Smooth muscle cell of the brain vasculature (primary cell): ENCODE measurements around the gene CAPNS1.
A peak's percentile ranks its signal among the peaks of the same experiment; 100 is the strongest.

Source experiments
- DNase-seq: peaks from one replicate; pipeline ENCODE4 v3.0.0-alpha.2; 2012; ENCODE audit warnings: low read depth, low spot score

The CAPNS1 gene

DNA sequence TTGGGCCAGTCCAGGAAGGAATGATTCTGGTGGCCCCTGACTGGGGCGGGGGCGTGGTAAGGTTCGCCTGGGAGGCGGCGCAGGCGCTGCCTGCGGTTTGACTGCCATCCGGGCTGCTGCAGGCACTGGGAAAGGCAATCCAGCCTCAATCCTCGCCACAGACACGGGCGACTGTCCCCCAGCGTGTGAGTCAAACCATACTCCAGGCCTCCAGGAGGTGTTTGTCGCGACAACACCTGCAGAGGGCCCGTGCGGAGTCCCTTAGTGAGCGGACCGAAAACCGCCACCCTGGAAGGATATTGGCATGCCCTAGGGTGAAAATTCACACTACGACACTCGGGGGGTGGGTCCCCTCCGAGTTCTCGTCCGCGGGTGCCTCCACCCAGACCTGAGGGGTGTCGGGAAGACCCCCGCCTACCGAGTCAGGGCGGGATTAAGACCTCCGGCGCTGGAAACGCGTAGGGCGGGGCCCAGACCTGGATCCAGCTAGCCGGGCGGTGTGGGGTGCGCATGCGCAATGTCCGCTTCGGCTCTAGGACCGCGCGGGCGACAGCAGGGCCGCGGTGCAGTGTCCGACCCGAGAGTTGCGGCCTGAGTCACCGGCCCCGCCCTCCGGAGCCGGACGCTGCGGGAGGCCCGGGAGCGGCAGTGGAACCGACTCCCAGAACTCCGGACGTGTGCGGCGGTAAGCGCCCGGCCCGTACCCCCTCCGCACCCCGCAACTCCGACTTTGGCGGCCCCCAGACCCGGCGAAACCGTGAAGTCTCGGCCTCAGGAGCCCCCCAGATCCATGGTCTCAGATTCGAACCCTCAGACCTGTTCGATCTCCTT lies at the start of gene CAPNS1:
Gene CAPNS1 (plus strand): TSS at position 594 of the 831 bp plus-strand sequence. CDS start 946 bp downstream, outside the sequence.
- DNase-seq: peak; percentile 90

DNA sequence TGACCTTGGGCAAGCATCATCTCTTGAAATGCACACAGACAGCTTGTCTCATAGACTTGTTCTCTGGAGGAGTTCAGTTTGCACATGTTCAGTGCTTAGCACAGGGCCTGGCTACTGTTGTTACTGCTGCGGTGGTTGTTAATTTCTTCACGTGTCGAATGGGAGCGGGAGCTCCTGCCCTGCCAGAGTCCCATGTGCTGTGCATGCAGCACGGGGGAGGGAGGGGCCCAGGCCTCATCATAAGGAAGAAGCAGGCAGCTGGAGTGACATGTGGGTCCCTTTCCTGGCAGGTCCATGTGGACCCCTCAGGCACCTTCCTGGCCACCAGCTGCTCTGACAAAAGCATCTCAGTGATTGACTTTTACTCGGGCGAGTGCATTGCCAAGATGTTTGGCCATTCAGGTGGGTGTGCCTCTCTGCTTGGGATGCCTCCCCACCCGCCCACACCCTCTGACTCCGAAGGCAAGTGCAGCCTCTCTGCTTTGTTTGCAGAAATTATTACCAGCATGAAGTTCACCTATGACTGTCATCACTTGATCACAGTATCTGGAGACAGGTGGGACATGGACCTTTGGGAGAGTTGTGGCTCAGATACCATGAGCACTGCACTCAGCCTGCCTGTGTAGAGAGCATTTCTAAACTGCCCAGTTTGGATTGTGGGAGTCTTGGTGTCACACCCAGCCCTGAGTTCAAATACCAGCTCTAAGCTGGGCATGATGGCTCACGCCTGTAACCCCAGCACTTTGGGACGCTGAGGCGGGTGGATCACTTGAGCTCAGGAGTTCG lies 48.8 kb upstream of the CAPNS1 start:
- DNase-seq: no peak

DNA sequence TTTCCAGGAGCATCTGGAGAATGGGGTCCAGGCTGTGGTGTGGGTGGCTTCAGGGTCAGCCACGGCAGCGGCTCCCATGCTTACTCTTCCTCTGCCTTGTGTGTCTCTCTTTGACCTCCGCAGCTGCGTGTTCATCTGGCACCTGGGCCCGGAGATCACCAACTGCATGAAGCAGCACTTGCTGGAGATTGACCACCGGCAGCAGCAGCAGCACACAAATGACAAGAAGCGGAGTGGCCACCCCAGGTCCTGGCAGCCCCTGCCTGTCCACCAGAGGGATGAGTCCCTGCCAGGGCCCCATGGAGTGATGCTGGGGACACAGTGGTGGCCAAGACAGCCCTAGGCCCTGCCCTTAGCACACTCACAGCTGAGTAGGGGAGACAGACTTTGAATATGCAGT lies 47.3 kb upstream of the CAPNS1 start:
- DNase-seq: no peak

DNA sequence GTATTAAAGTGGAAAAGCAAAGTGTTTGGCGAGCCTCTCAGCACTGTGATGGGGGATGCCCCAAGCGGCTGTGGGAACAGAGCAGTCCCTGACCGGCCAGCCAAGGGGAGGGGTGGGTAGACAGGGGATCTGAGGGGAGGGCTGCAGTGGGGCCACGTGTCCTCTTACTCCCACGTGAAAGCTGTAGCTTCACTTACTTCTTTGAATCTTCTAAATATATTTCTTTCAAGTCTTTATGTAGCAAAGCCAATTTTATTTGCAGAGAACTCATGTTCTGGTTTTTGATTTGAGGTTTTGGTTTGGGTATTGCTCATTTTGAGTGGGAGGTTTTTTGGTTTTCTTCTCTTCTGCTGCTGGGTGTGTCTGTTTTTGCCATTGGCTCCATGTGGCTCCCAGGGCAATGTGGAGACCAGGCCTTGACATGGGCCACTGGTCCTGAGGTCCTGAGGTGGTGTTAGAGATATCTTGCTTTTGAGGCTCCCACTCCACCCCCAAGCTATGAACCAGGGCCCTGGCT lies 46.7 kb upstream of the CAPNS1 start:
- DNase-seq: no peak

DNA sequence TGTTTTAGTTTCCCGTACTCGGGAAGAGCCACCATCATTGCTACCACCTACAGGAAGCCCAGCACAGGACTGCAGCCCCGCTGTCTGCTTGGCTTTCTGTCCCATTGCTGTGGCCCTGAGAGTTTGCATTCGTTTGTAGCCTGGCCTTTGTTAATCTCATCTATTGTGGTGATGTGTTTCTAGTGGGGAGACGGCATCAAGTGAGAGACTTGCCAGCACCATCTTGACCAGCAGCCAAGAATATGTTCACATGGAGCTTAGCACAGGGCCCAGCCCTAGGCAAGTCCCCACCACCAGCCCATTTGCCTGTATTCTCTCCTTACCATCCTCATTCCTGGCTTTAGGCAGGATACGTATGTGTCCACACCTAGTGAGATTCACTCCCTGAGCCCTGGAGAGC lies 46.2 kb upstream of the CAPNS1 start:
- no peak for DNase-seq

DNA sequence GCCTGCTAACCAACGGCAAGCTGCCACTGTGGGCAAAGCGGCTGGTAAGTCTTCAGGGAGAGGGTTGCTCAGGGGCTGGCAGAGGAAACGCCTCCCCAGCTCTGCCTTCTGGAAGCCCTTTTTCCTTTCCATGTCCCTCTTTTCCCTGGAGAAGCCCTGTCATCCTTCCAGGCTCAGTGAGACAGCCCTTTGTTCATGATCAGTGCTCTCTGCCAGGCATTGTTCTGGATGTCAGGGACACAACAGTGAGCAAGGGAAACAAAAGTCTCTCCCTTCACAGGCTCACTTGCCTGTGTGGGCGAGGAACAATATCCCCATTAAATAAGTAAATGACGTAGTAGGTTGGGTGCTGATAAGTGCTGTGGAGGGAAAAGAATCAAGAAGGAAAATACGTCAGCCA lies 42.8 kb upstream of the CAPNS1 start:
- no peak for DNase-seq

DNA sequence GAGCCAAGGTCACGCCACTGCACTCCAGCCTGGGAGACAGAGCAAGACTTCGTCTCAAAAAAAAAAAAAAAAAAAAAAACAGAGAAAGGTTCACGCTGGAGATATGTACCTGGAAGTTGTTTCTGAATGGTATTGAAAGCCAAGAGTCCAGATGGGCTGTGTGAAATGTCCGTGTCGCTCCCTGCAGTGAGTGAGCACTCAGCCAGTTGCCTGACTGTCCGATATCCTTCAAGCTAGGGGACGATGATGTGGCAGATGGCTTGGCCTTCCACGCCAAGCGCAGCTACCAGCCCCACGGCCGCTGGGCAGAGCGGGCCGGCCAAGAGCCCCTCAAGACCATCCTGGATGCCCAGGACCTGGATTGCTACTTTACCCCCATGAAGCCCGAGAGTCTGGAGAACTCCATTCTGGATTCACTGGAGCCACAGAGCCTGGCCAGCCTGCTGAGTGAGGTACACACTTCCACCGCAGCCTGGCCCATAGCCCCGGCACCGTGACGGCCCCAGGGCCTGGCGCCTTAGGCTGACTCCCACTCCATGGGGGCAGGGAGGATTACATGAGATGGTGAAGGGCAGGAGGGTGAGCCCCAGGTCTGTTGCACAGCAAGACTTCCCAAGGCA lies 40.6 kb upstream of the CAPNS1 start:
- no peak for DNase-seq

DNA sequence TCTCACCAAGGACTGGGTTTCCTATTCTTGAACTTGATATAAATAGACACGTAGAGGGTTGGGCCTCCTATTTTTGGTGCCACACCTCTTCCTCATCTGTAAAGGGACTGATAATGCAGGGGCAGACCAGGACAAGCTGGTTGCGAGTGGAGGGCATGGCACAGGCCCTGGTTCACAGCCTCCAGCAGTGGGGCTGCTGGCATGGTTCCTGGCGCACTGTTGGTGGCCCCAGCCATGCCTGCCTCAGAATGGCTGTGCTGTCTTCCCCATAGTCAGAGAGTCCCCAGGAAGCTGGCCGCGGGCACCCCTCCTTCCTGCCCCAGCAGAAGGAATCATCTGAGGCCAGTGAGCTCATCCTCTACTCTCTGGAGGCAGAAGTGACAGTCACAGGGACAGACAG lies 39.4 kb upstream of the CAPNS1 start:
- no peak for DNase-seq

DNA sequence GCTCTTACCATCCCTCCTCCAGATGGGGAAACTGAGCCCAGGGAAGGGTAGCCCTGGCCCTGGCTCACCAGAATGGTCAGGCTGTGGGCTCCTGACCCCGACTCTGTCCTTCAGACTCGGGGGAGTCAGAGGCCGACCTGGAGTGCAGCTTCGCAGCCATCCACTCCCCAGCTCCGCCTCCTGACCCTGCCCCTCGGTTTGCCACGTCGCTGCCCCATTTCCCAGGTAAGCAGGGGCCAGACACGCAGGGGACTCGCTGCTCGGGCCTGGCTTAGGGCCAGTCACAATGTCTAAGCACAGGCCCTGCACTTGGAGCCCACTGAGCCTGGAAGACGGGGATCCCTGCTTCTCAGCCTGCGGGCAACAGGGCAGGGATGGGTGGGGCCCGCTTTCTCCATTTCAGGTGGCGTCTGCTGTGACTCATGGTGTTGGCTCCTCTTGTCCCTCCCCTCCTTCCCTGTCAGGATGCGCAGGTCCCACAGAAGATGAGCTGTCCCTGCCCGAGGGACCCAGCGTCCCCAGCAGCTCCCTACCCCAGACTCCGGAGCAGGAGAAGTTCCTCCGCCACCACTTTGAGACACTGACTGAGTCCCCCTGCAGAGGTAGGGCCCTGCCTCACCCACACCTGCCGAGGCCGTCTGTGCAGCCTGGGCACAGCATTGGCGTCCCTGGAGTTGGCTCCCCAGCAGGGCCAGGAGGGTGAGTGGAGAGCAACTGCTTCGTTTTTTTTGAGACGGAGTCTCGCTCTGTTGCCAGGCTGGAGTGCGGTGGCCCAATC lies 38.1 kb upstream of the CAPNS1 start:
- no peak for DNase-seq

DNA sequence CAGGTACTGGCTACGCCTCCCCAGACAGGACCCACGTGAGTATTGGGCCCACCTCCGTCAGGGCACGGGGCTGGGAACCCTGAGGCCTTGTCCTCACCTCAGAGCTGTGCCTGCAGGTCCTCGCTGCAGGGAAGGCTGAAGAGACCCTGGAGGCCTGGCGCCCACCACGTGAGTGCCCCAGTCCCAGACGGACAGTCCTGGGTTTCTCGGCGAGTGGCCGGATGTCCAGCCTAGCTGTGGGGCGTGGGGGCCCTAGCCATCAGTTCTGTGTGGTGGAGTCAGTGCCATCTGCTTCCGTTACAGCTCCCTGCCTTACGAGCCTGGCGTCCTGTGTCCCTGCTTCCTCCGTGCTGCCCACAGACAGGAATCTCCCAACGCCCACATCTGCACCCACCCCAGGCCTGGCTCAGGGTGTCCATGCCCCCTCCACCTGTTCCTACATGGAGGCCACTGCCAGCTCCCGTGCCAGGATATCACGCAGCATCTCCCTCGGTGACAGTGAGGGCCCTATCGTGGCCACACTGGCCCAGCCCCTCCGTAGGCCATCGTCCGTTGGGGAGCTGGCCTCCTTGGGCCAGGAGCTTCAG lies 36.7 kb upstream of the CAPNS1 start:
- no peak for DNase-seq

DNA sequence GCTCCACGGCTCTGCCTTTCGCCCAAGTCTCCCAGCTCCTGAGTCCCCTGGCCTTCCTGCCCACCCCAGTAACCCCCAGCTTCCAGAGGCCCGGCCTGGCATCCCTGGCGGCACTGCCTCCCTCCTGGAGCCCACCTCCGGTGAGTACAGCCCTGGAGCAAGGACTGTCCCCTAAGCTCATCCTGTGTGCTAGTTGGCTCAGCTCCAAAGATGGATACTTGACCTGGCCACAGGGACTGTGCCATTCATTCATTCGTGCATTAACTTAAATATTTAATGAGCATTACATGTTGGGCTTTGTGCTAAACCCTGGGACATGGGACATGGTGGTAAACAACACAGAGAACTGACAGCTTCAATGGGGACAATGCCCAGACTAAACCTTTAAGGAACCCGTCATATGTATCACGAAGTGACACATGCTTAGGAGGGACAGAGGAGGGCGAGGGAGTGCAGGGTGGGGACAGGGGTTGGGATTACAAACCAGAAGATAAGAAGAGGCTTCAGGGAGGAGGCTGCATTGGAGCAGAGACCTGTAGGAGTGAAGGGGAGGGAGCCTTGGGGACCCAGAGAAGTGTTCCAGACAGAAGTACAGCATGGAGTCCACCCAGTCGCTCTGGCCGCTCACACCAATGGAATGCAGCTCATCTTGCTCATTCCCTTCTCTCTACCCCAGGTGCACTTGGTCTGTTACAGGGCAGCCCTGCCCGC lies 35.9 kb upstream of the CAPNS1 start:
- DNase-seq: no peak

DNA sequence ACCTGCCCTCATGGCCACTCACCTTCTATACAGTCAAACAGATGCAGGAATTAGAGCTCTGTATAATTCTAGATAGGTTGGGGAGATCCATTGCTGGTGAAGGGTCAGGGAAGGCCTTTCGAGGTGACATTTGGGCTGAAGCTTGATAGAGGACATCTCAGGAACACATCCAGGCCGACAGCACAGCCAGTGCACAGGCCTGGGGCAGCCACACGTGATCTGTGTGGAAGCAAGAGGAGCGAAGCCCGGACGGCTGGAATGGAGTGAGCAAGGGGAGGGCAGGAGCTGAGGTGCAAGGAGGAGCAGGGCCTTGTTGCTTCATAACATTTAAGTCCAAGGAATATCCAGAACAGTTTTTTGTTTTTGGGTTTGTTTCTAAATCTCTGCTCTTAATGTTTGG lies 33.4 kb upstream of the CAPNS1 start:
- no peak for DNase-seq

DNA sequence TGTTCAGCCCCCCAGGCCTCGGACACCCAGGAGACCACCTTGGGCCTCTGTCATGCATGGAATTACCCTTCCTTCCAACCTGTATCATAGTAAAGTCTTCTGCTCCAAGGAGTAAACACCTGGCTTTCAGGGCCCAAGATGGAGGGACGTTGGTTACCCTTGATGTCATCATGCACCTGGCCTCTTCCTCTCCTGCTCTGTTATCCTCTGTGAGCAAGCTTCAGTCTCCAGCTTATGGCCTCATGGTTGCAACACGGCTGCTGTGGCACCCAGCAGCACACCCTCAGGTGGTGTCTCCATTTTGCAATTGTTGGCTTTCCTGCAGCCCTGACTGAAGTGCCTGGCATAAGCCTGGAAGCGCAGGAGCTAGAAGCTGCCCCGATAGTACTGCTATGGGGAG lies 32.9 kb upstream of the CAPNS1 start:
- DNase-seq: no peak

DNA sequence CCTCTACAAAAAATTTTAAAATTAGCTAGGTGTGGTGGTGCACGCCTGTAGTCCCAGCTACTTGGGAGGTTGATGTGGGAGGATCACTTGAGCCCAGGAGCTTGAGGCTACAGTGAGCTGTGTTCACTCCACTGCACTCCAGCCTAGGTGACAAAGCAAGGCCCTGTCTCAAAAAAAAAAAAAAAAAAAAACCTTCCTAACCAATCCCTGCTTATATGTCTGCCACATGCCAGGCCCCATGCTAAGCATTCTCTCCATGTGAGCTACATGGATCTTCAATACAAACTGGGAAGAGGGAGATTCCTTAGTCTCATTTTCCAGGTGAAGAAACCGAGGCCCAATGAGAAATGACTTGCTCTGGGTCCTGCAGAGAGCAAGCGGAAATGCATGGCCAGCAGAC lies 31.2 kb upstream of the CAPNS1 start:
- no peak for DNase-seq

DNA sequence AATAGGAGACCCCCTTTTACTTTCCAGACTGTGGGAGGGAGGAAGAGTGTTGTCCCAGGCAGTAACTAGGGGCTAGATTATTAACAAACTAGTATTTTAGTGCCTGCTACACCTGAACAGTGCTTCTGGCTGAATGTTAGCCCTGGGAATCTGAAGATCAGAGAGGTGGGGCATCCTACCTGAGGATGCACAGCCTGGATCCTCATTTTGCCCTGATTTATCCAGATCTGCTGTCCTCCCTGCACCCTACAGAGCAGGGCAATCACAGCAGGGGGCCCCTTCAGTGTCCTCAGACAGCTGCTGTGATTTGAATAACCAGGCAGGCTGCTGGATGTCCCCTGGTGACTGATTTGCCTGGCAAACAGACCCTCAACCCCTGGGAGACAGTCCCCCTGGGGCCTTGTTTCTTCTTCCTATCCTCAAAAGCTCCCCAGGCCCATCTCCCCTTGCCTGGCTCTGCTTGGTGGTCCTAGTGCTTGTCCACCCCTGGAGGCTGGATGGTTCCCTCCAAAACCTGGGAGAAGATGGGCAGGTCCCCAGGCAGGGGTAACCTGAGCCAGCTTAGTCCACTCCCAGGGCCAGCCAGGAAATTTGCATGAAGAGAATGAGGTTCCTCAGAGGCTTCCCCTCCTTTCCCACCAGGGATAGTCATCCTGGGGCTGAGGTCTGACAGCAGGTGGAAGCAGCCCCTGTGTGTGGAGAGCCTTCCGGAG lies 29.2 kb upstream of the CAPNS1 start, which contains the start of gene OVOL3:
Gene OVOL3 (plus strand): TSS at position 657 of the 713 bp plus-strand sequence. CDS start 60 bp downstream, outside the sequence.
- DNase-seq: no peak

DNA sequence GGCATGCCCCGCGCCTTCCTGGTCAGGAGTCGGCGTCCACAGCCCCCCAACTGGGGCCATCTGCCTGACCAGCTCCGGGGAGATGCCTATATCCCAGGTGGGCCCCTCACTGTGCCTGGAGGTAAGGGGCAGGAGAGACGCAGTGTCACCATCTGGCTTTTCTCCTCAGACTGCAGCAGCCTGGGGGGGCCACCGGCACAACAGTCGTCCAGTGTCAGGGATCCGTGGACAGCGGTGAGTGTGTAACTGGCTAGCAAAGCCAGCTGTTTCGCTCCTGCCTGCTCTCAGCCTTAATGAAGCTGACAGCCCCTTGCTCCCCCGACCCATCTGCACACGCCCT lies 28.7 kb upstream of the CAPNS1 start:
- no peak for DNase-seq

DNA sequence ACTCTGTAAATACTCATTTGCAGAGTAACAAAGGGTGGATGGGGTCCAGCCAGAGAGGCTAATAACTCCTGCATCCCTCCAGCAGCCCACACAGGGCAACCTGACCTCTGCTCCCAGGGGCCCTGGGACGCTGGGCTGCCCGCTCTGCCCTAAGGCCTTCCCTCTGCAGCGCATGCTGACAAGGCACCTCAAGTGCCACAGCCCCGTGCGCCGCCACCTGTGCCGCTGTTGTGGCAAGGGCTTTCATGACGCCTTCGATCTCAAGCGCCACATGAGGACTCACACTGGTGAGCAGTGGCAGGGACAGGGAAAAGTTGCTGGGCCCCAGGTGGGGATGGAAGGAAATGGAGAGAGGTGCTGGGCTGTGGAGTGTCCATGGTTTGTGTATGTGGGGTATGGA lies 27.2 kb upstream of the CAPNS1 start:
- DNase-seq: no peak

DNA sequence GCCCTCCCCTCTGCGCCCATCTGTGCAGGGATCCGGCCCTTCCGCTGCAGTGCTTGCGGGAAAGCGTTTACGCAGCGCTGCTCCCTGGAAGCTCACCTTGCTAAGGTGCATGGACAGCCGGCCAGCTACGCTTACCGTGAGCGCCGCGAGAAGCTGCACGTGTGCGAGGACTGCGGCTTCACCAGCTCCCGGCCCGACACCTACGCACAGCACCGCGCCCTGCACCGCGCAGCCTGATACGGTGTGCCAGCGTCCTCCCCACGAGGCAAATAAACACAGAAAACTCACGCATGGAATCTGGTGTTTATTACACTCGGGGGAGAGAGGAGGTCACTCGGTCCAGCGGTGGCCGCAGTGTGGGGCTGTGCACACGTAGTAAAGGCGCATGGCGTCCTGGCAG lies 26.4 kb upstream of the CAPNS1 start:
- no peak for DNase-seq

DNA sequence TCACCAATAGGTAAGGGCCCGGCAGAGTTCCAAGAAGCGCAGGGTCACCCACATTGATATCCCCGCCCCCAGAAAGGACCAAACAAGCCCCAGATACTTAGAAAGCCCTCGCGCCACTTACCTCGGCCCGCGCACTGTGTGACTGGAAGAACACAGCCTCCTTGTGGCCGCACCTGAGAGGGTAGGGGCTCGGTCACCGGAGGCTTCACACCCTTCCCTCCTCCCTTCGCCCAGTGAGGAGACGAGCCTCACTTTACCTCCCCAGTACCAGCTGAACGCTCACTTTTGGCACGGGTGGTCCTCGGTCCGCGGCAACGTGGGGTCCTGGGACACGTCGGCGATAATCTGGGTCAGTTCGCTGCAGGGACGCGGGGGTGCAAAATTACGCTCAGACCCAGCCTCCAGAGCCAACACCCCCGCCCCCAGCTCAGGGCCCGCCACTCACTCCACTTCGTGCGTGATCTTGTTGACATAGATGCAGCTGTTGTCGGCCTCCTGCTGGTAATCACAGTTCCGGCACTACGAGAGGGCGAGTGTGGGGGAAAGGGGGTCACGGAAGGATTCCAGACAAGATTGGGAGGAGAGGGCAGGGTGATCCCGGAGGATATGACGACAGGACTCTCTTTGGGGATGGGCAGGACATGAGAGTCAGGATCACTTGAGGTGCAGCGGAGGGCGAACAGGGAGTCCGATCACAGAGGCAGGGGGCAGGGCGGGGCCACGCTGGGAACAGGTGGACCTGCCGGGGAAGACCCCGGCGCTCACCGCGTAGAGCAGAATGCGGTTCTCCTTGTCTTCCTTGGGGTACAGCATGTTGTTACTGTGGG lies 25.8 kb upstream of the CAPNS1 start:
- DNase-seq: no peak
